Measurements from ENCODE around the gene COQ8B.
"Not testable (repeated sequence)": the region's sequence is repeated elsewhere in the genome, so short reads cannot be mapped to it uniquely, and the experiment has no call there.

Gene COQ8B

DNA sequence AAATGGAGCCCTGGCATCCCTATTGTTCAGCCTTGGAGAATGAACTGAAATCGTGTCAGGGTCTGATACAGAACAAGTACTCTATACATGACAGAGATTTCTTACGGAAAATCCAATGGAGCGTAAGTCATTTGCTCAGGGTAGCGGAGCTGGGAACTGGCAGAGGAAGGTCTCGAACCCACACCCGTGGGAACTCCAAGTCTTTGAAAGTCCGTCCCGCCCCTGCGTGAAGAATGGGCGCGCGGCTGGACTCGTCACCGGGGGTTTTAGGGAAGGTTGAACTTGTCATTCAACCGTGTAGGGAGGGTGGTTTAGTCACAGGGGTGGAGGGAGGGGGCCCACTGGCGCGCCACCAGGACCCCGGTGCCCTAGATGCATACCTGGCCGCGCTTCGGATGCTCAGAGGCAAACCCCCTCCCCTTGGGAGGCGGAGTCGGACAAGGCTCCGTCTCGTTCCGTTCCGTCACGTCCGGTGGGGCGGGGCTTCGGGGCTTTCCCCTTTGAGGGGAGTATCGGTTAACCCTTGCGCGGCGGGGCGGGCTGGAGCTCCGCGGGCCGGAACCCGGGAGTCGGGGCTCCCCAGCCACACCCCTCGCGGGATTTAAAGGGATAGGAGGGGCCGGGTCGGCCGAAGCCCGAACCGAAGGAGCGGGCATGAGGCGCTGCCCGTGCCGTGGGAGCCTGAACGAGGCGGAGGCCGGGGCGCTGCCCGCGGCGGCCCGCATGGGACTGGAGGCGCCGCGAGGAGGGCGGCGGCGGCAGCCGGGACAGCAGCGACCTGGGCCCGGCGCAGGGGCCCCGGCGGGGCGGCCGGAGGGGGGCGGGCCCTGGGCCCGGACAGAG lies at the start of gene COQ8B, which contains the start of gene ITPKC:
Gene COQ8B (minus strand): TSS at position 405 of the 843 bp plus-strand sequence. CDS start 2,254 bp downstream, outside the sequence.
Gene ITPKC (plus strand): TSS at position 631 of the 843 bp plus-strand sequence. CDS start 24 bp downstream, at position 655.
- TF ChIP-seq, protein P1, sequence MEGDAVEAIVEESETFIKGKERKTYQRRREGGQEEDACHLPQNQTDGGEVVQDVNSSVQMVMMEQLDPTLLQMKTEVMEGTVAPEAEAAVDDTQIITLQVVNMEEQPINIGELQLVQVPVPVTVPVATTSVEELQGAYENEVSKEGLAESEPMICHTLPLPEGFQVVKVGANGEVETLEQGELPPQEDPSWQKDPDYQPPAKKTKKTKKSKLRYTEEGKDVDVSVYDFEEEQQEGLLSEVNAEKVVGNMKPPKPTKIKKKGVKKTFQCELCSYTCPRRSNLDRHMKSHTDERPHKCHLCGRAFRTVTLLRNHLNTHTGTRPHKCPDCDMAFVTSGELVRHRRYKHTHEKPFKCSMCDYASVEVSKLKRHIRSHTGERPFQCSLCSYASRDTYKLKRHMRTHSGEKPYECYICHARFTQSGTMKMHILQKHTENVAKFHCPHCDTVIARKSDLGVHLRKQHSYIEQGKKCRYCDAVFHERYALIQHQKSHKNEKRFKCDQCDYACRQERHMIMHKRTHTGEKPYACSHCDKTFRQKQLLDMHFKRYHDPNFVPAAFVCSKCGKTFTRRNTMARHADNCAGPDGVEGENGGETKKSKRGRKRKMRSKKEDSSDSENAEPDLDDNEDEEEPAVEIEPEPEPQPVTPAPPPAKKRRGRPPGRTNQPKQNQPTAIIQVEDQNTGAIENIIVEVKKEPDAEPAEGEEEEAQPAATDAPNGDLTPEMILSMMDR (IDR thresholded peaks at IDR 0.05), result peak; percentile 12; the same call in 1 of the 2 replicates
- no peak for TF ChIP-seq ZFX (IDR thresholded peaks at IDR 0.05; ENCODE audit: borderline replicate concordance)
- peak within 1 kb of the TSS; percentile 98 for H3K27ac ChIP-seq

DNA sequence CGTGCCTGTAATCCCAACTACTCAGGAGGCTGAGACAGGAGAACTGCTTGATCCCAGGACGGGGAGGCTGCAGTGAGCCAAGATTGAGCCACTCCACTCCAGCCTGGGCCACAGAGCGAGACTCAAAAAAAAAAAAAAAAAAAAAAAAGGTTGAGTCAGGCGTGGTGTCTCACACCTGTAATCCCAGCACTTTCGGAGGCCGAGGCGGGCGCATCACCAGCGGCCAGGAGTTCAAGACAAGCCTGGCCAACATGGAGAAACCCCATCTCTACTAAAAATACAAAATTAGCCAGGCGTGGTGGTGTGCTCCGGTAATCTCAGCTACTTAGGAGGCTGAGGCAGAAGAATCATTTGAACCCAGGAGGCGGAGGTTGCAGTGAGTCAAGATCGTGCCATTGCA lies 49.7 kb upstream of the COQ8B start:
- H3K27ac ChIP-seq, result not testable (repeated sequence)

DNA sequence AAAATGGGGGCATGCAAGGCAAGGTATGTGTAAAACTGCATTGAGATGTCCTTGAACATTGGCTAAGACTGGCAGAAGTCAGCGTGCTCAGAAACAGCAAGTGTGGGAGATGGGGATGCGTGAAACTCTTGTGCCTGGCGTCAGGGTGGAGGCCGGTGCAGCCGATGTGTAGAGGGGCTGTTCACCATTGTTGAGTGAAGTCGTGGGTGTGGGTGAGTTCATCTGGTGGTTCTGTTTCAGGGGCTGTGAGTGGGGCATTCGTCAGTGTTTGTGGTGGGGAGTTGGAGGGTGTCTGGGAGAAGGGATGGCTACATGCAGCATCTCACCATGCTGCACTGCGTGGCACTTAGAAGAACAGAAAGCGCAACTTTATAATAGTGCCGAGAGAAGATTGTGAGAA lies 47.3 kb upstream of the COQ8B start:
- no peak for TF ChIP-seq ZFX (IDR thresholded peaks at IDR 0.05; ENCODE audit: borderline replicate concordance)
- TF ChIP-seq, protein P1 (IDR thresholded peaks at IDR 0.05), result no peak
- H3K27ac ChIP-seq, result no peak overlapping the region

DNA sequence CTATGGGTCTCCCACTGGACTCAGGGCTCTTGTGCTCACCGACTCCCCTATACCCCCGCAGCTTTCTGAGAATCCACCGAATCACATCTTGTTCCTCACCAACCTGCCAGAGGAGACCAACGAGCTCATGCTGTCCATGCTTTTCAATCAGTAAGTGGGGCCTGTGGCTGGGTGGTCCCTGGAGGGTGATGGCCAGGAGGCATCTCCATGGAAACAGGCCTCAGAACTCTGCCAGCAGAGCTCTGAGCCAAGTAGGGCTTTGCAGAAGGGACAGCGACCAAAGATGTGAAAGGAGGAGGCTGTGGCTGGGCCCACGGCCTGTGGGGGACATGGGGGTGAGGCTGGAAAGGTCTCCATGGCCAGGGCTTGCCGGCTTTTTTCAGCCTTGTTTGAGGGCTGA lies 46.8 kb upstream of the COQ8B start:
- TF ChIP-seq, protein P1 (IDR thresholded peaks at IDR 0.05), result no peak
- no peak for TF ChIP-seq ZFX (IDR thresholded peaks at IDR 0.05; ENCODE audit: borderline replicate concordance)

DNA sequence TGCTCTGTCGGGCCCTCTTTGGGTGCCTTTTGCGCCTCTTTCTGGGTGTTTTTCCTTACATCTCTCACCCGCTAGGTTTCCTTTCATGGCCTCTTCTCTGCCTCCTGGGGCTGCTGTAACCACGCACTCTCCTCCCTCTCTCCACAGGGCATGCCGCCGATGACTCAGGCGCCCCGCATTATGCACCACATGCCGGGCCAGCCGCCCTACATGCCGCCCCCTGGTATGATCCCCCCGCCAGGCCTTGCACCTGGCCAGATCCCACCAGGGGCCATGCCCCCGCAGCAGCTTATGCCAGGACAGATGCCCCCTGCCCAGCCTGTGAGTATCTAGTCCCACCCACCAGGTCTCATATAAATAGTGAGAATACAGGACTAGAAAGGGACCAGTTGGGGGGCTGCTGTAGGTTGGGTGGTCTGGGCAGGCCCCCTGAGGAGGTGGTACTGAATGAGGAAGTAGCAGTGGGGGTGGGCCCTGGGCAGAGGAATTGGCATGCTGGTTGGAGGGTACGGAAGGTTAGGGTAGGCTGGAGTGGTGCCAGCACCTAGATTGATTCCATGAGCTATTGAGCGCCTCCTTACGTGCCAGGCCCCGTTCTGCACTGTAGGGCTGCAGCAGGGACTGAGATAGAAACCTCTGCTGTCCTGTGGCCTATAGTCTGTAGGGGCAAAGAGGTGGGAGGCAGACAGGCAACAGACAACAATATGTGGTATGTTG lies 46.2 kb upstream of the COQ8B start:
- TF ChIP-seq, protein P1 (IDR thresholded peaks at IDR 0.05), result no peak
- no peak for TF ChIP-seq ZFX (IDR thresholded peaks at IDR 0.05; ENCODE audit: borderline replicate concordance)
- H3K27ac ChIP-seq, result no peak overlapping the region

More for the DNA sequence above, 46.8 kb upstream of the COQ8B start:
- H3K27ac ChIP-seq, result no peak overlapping the region

DNA sequence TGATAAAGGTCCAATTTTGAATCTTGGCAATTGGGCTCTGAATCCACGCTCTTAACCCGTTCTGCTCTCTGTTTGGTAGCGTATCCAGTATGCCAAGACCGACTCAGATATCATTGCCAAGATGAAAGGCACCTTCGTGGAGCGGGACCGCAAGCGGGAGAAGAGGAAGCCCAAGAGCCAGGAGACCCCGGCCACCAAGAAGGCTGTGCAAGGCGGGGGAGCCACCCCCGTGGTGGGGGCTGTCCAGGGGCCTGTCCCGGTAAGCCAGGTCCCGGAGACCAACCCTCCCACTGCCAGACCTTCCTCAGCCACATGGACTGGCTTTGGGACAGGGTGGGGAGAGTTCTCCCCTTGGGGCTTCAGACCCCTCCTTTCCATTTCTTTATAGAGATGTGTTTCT lies 42.7 kb upstream of the COQ8B start:
- H3K27ac ChIP-seq, result no peak overlapping the region
- TF ChIP-seq ZFX (IDR thresholded peaks at IDR 0.05; ENCODE audit: borderline replicate concordance), result no peak
- TF ChIP-seq, protein P1 (IDR thresholded peaks at IDR 0.05), result no peak

DNA sequence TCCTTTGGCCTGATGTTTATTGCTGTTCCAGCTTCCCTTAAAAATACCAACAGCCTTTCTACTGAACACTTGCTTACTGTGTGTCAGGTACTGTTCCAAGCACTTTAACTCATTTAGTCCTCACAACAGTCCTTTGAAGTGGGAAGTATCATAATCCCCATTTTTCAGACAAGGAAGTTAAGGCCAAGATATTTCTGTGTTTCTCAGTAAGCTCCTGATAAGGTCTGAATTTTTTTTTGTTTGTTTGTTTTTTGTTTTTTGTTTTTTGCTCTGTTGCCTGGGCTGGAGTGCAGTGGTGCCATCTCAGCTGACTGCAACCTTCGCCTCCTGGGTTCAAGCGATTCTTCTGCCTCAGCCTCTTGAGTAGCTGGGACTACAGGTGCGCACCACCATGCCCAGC lies 41.8 kb upstream of the COQ8B start:
- TF ChIP-seq ZFX (IDR thresholded peaks at IDR 0.05; ENCODE audit: borderline replicate concordance), result no peak
- TF ChIP-seq, protein P1 (IDR thresholded peaks at IDR 0.05), result no peak

More for the DNA sequence above, 41.8 kb upstream of the COQ8B start:
- H3K27ac ChIP-seq, result no peak overlapping the region
